Heart left ventricle (tissue), 13 donors: ENCODE results near the gene ZIC2.

Experiments used
- POLR2A ChIP-seq, 2 donors: fragments of 450-650 bp; IDR thresholded peaks; one replicate each; pipeline ENCODE4 v1.6.1; 2017; ENCODE audit warnings: antibody characterized with exemption in 2 of 2, mild to moderate bottlenecking in 2 of 2, moderate library complexity in 2 of 2
- TF ChIP-seq, protein P1 (sequence below), 12 donors: fragments of 200-600 bp; sonication (generic) in 4 of 12; IDR thresholded peaks; one replicate each; pipeline versions ENCODE4 v1.5.0 to v1.8.0; 2018 to 2022; ENCODE audit warnings: antibody characterized with exemption in 12 of 12, mild to moderate bottlenecking in 5 of 12
- donor health status: ischemic (EF 13 %, LVEDD 7.1; RV severe dilation, severe dysfunction).
- donor health status: DM: no; HTN: yes; CAD: no.
- donor health status: DM: no; HTN: no; CAD: no.
- donor health status: ischemic (EF 25% LVEDD 6.9; RV normal size, moderate dysfunction).
- donor health status: ischemic (EF 25% LVEDD 5.7; RV mildly dilated, moderate dysfunction).
- donor health status: ischemic (EF 35%, LVEDD 5.7; RV mildly dilated, moderate dysfunction).
- donor health status: nonischemic (EF 11% LVEDD 7.7; RV severe dilation, severe dysfunction).
- donor health status: DM: yes; HTN: yes; CAD: no.
- donor health status: PGD.
- donor health status: ischemic (EF 29% LVEDD 5.4; RV normal size, mild dysfunction).
- donor health status: nonischemic (EF 23%, LVEDD 6.1; RV moderate dilation, normal function).

DNA sequence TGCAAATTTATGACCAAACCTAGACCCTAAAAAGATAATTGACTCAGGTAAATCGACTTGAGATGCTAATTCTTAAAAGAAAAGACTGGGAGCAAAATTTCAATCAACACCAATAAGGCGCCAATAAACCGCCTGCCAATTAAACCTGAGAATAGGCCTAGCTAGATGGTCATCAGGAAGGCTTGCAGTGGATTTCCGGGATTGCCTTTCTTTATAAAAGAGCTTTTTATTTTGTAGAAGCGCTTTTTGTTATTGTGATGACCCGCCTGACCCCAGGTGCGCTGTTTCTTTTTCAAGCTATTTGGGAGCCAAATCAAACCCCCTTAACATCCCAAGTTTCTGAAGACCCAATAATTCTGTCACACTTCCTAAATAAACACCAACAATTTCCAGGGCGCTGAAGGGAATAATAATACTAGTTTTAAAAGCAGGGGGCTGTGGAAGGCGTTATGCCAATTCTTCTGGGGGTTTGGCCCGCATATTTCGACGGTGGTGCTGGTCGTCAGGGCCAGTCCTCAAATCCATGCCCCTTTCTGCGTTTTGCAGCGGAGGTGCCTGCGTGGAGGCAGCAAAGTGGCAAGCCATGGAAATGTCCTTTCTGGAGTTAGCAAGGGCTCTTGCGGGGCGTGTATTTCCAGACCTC lies 7.2 kb upstream of the ZIC2 start:
- TF ChIP-seq, protein P1, sequence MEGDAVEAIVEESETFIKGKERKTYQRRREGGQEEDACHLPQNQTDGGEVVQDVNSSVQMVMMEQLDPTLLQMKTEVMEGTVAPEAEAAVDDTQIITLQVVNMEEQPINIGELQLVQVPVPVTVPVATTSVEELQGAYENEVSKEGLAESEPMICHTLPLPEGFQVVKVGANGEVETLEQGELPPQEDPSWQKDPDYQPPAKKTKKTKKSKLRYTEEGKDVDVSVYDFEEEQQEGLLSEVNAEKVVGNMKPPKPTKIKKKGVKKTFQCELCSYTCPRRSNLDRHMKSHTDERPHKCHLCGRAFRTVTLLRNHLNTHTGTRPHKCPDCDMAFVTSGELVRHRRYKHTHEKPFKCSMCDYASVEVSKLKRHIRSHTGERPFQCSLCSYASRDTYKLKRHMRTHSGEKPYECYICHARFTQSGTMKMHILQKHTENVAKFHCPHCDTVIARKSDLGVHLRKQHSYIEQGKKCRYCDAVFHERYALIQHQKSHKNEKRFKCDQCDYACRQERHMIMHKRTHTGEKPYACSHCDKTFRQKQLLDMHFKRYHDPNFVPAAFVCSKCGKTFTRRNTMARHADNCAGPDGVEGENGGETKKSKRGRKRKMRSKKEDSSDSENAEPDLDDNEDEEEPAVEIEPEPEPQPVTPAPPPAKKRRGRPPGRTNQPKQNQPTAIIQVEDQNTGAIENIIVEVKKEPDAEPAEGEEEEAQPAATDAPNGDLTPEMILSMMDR (IDR thresholded peaks at IDR 0.05): no peak
- no peak for TF ChIP-seq POLR2A (IDR thresholded peaks at IDR 0.05)
